Neural cell (in vitro differentiated cells): ENCODE data around the gene ZNF438. TPM values are rescaled to one million over a fixed set of nuclear protein-coding genes. Genes with fewer than 3 reads are reported as not detected.

Experiments used
- H2AFZ ChIP-seq: fragments of 200-600, 300-800 bp; sonication (generic), shearing (Covaris generic); 2 replicates; pipeline ENCODE4 v1.6.0; 2014; ENCODE audit warnings: low read depth, mild to moderate bottlenecking, antibody characterized with exemption, low read length, moderate library complexity
- H3F3A ChIP-seq: fragments of 200-600 bp; shearing (Covaris generic); 2 replicates; pipeline ENCODE4 v1.6.1; 2016; ENCODE audit warnings: mild to moderate bottlenecking, moderate library complexity, mixed read lengths, antibody characterized with exemption, low read length; ENCODE audit not compliant: insufficient read depth, poor library complexity, severe bottlenecking
- H3K27ac ChIP-seq: fragments of 200-600, 300-800 bp; sonication (generic), shearing (Covaris generic); 2 replicates; pipeline ENCODE4 v1.5.1; 2014; ENCODE audit warnings: mild to moderate bottlenecking, low read length, moderate library complexity
- H3K27me3 ChIP-seq: fragments of 300-800, 200-600 bp; sonication (generic), shearing (Covaris generic); 2 replicates; pipeline ENCODE4 v1.6.0; 2014; ENCODE audit warnings: mild to moderate bottlenecking, low read depth, low read length, moderate library complexity; ENCODE audit not compliant: insufficient read depth
- H3K36me3 ChIP-seq: fragments of 300-800, 200-600 bp; sonication (generic), shearing (Covaris generic); 2 replicates; pipeline ENCODE4 v1.5.1; 2014; ENCODE audit warnings: mild to moderate bottlenecking, antibody characterized with exemption, low read length, moderate library complexity; ENCODE audit not compliant: insufficient read depth
- H3K4me2 ChIP-seq: fragments of 300-800, 200-600 bp; sonication (generic), shearing (Covaris generic); 2 replicates; pipeline ENCODE4 v1.6.0; 2014; ENCODE audit warnings: mild to moderate bottlenecking, low read length
- H3K4me3 ChIP-seq: fragments of 300-800, 200-600 bp; sonication (generic), shearing (Covaris generic); 2 replicates; pipeline ENCODE4 v1.5.1; 2014; ENCODE audit warnings: mild to moderate bottlenecking, low read length, moderate library complexity
- H3K79me2 ChIP-seq: fragments of 200-600 bp; shearing (Covaris generic); replicated peaks from 2 replicates; pipeline ENCODE4 v1.6.0; 2014; ENCODE audit warnings: mild to moderate bottlenecking, low read length, moderate library complexity; ENCODE audit not compliant: insufficient read depth
- H3K9ac ChIP-seq: fragments of 300-800, 200-600 bp; sonication (generic), shearing (Covaris generic); 2 replicates; pipeline ENCODE4 v1.6.1; 2016; ENCODE audit warnings: mild to moderate bottlenecking, low read length, mixed read lengths
- H3K9me2 ChIP-seq: fragments of 200-600 bp; shearing (Covaris generic); 2 replicates; pipeline ENCODE4 v1.6.1; 2016; ENCODE audit warnings: mild to moderate bottlenecking, low read length, mixed read lengths; ENCODE audit not compliant: insufficient read depth
- H3K9me3 ChIP-seq: fragments of 200-600, 300-800 bp; sonication (generic), shearing (Covaris generic); 2 replicates; pipeline ENCODE4 v1.6.1; 2016; ENCODE audit warnings: mild to moderate bottlenecking, mixed run types, low read length, moderate library complexity, mixed read lengths
- H4K20me1 ChIP-seq: fragments of 200-600 bp; shearing (Covaris generic); 2 replicates; pipeline ENCODE4 v1.6.1; 2016; ENCODE audit warnings: mild to moderate bottlenecking, mixed run types; ENCODE audit not compliant: insufficient read depth
- CTCF ChIP-seq: fragments of 450-650 bp; IDR thresholded peaks from 2 replicates; pipeline ENCODE4 v1.5.1; 2014; ENCODE audit warnings: antibody characterized with exemption, mild to moderate bottlenecking, moderate library complexity; ENCODE audit not compliant: poor library complexity, severe bottlenecking
- EP300 ChIP-seq: fragments of 450-650 bp; conservative IDR thresholded peaks from 2 replicates; pipeline ENCODE4 v1.6.1; 2014; ENCODE audit warnings: antibody characterized with exemption, mild to moderate bottlenecking, moderate library complexity; ENCODE audit not compliant: poor library complexity, severe bottlenecking
- EZH2 ChIP-seq: fragments of 200-600, 300-800 bp; shearing (Covaris generic), sonication (generic); IDR thresholded peaks from 2 replicates; pipeline ENCODE4 v1.6.1; 2014; ENCODE audit warnings: antibody characterized with exemption, low read length, borderline replicate concordance, mild to moderate bottlenecking; ENCODE audit not compliant: insufficient read depth, poor library complexity, severe bottlenecking
- MXI1 ChIP-seq: fragments of 450-650 bp; conservative IDR thresholded peaks from 2 replicates; pipeline ENCODE4 v1.6.1; 2014; ENCODE audit warnings: antibody characterized with exemption, mild to moderate bottlenecking; ENCODE audit not compliant: poor library complexity, severe bottlenecking
- POLR2AphosphoS5 ChIP-seq: IDR thresholded peaks from 2 replicates; pipeline ENCODE4 v1.6.1; 2012
- RAD21 ChIP-seq: fragments of 450-650 bp; conservative IDR thresholded peaks from 2 replicates; pipeline ENCODE4 v1.6.1; 2014; ENCODE audit warnings: antibody characterized with exemption, mild to moderate bottlenecking, moderate library complexity
- REST ChIP-seq: IDR thresholded peaks from 2 replicates; pipeline ENCODE4 v1.6.1; 2012; ENCODE audit warnings: borderline replicate concordance
- SMC3 ChIP-seq: fragments of 450-650 bp; conservative IDR thresholded peaks from 2 replicates; pipeline ENCODE4 v1.6.1; 2014; ENCODE audit warnings: antibody characterized with exemption, mild to moderate bottlenecking, moderate library complexity; ENCODE audit not compliant: poor library complexity
- TAF1 ChIP-seq: IDR thresholded peaks from 2 replicates; pipeline ENCODE4 v1.6.1; 2012; ENCODE audit warnings: low read depth
- polyA plus RNA-seq: library from polyadenylated mRNA; depleted of rRNA; stranded (reverse); fragments of >200 nt; gene quantifications from 2 replicates; pipeline ENCODE4 v1.2.3, GENCODE V29; 2014

ZNF438 gene
- polyA plus RNA-seq, 1 donor from 2014 or later, result 0.78 TPM

GRCh38 chr10:30813872-30814481, 217.7 kb downstream of the ZNF438 start:
- Histone ChIP-seq H3K79me2 (no peaks in the 10 kb centered on the region), H3K36me3 (no peaks in the 10 kb centered on the region), H3K4me3 (no peak overlapping the region), H3K9ac (no peak overlapping the region), H3K4me2 (no peak overlapping the region), H3K9me2 (no peaks in the 10 kb centered on the region), H3F3A (no peaks in the 10 kb centered on the region), H2AFZ (no peak overlapping the region), H3K27me3 (no peaks in the 10 kb centered on the region), H3K27ac (no peak overlapping the region), H3K9me3 (no peaks in the 10 kb centered on the region), H4K20me1 (no peaks in the 10 kb centered on the region)
- TF ChIP-seq CTCF (no peak), POLR2AphosphoS5 (no peak), EP300 (no peak), SMC3 (no peak), EZH2 (no peak), RAD21 (no peak), MXI1 (no peak), REST (no peak), TAF1 (no peak)

- no peak overlapping the region for H3K27ac ChIP-seq
- no peaks in the 10 kb centered on the region for H3K79me2 ChIP-seq
- H2AFZ ChIP-seq, result no peak overlapping the region
- H3K9ac ChIP-seq, result no peak overlapping the region
- H3F3A ChIP-seq, result no peaks in the 10 kb centered on the region
- no peaks in the 10 kb centered on the region for H3K9me3 ChIP-seq
- no peaks in the 10 kb centered on the region for H3K9me2 ChIP-seq
- no peaks in the 10 kb centered on the region for H3K27me3 ChIP-seq
- H3K4me3 ChIP-seq, result no peak overlapping the region
- H3K4me2 ChIP-seq, result no peak overlapping the region
- TF ChIP-seq SMC3 (no peak), RAD21 (no peak), EZH2 (no peak), EP300 (no peak), REST (no peak), TAF1 (no peak), POLR2AphosphoS5 (no peak)
- no peaks in the 10 kb centered on the region for H3K36me3 ChIP-seq
- no peaks in the 10 kb centered on the region for H4K20me1 ChIP-seq
Observed at GRCh38 chr10:30812018-30812851, 219.4 kb downstream of the ZNF438 start.
